ENCODE data around the gene ASPSCR1.

- TF ChIP-seq, protein P1, sequence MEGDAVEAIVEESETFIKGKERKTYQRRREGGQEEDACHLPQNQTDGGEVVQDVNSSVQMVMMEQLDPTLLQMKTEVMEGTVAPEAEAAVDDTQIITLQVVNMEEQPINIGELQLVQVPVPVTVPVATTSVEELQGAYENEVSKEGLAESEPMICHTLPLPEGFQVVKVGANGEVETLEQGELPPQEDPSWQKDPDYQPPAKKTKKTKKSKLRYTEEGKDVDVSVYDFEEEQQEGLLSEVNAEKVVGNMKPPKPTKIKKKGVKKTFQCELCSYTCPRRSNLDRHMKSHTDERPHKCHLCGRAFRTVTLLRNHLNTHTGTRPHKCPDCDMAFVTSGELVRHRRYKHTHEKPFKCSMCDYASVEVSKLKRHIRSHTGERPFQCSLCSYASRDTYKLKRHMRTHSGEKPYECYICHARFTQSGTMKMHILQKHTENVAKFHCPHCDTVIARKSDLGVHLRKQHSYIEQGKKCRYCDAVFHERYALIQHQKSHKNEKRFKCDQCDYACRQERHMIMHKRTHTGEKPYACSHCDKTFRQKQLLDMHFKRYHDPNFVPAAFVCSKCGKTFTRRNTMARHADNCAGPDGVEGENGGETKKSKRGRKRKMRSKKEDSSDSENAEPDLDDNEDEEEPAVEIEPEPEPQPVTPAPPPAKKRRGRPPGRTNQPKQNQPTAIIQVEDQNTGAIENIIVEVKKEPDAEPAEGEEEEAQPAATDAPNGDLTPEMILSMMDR (IDR thresholded peaks at IDR 0.05): no peak
- no peak for TF ChIP-seq POLR2A (IDR thresholded peaks at IDR 0.05)
Measured at GRCh38 chr17:82043507-82043906, 66.1 kb downstream of the ASPSCR1 start.

Measured in testis (tissue), 2 donors.